ENCODE data around the gene CNIH2. TPM values are rescaled to one million over a fixed set of nuclear protein-coding genes. Genes with fewer than 3 reads are reported as not detected.

Gene CNIH2
- total and polyA plus RNA-seq, 2 donors (not counting 1 experiment from before 2014, with no cell fraction given), result 0.92 to 2.0 TPM

GRCh38 chr11:66294626-66295620, 16.9 kb downstream of the CNIH2 start:
- no peak overlapping the region for H3K27ac ChIP-seq (ENCODE audit: low read length in 2 of 2)
- H3K27me3 ChIP-seq (replicated peaks in 1 of 4; ENCODE audit: control extremely low read depth in 1 of 4, control insufficient read depth in 3 of 4, insufficient read depth in 4 of 4, low read length in 3 of 4), result peaks cover 2 to 33% (median 15%) of the 10 kb centered on the region in 4 experiments
- H2AFZ ChIP-seq (ENCODE audit: insufficient read depth, low read depth, low read length, poor library complexity, severe bottlenecking), result no peak overlapping the region
- 83% methylated on average over 119 of the region's 123 CpGs for WGBS (ENCODE audit: insufficient coverage)
- Mint-ChIP-seq H3K4me3 (no peak overlapping the region), H3K4me1 (peaks cover 15% of the 10 kb centered on the region), H3K9me3 (ENCODE audit: insufficient read depth) (no peaks in the 10 kb centered on the region), H3K27me3 (peaks cover 18% of the 10 kb centered on the region), H3K27ac (no peak overlapping the region)
- DNase-seq (peak; percentile 26), ATAC-seq (ENCODE audit: low read depth) (no peak)
- H3K4me1 ChIP-seq (ENCODE audit: control insufficient read depth in 2 of 2, insufficient read depth in 2 of 2, low read length in 2 of 2), result peaks cover 18 to 21% of the 10 kb centered on the region in 2 donors
- H3K9me3 ChIP-seq (ENCODE audit: control extremely low read depth in 1 of 3, control insufficient read depth in 2 of 3, insufficient read depth in 1 of 3, low read length in 2 of 3), result peaks cover 0 to 4% (median 0%) of the 10 kb centered on the region in 3 donors
- no peak overlapping the region for H3K4me2 ChIP-seq (replicated peaks; ENCODE audit: low read depth, low read length, poor library complexity, severe bottlenecking)
- no peak overlapping the region for H3K4me3 ChIP-seq (ENCODE audit: control extremely low read depth in 1 of 5, extremely low read depth in 1 of 5, insufficient read depth in 1 of 5, low read depth in 2 of 5, low read length in 4 of 5)
- no peaks in the 10 kb centered on the region for H4K20me1 ChIP-seq (ENCODE audit: control insufficient read depth, insufficient read depth, low read length, poor library complexity, severe bottlenecking)
- intact Hi-C loops (cut with micrococcal nuclease), result no loop called here
- CTCF ChIA-PET, result interaction anchor here (0.6 to 2.1 kb wide), 2 partner anchors 17 to 831 kb away, joined by 3 to 8 read pairs; no protein-coding TSS in a partner anchor
- POLR2A ChIA-PET, result no interaction called here
- no peaks in the 10 kb centered on the region for H3K36me3 ChIP-seq (replicated peaks in 1 of 2; ENCODE audit: control extremely low read depth in 1 of 2, control insufficient read depth in 1 of 2, extremely low read depth in 1 of 2, insufficient read depth in 2 of 2, low read length in 1 of 2)
- no peak for TF ChIP-seq CTCF (IDR thresholded peaks at IDR 0.05)
- no peaks in the 10 kb centered on the region for H3K79me2 ChIP-seq (ENCODE audit: control insufficient read depth, insufficient read depth, low read length)
- no peak overlapping the region for H3K9ac ChIP-seq (ENCODE audit: low read length)

GRCh38 chr11:66297610-66298009, 19.6 kb downstream of the CNIH2 start:
- 81% methylated on average over 7 of the region's 8 CpGs for WGBS (ENCODE audit: insufficient coverage)
- TF ChIP-seq EZH2 (IDR thresholded peaks at IDR 0.05; ENCODE audit: borderline replicate concordance, insufficient read depth, low read depth, low read length, poor library complexity, severe bottlenecking) (no peak), CTCF (IDR thresholded peaks at IDR 0.05) (no peak)
- Mint-ChIP-seq H3K4me1 (peaks cover 4% of the 10 kb centered on the region), H3K27me3 (peaks cover 19% of the 10 kb centered on the region), H3K4me3 (no peak overlapping the region), H3K9me3 (ENCODE audit: insufficient read depth) (no peaks in the 10 kb centered on the region), H3K27ac (no peak overlapping the region)
- H2AFZ ChIP-seq (ENCODE audit: insufficient read depth, low read depth, low read length, poor library complexity, severe bottlenecking), result no peak overlapping the region
- ATAC-seq (ENCODE audit: low read depth), result no peak
- ChIA-PET CTCF (interaction anchor here (1.1 kb wide), 1 partner anchor 14 kb away, joined by 8 read pairs; no protein-coding TSS in a partner anchor), POLR2A (no interaction called here)
- no peaks in the 10 kb centered on the region for H4K20me1 ChIP-seq (ENCODE audit: control insufficient read depth, insufficient read depth, low read length, poor library complexity, severe bottlenecking)
- no peak for DNase-seq
- no peak overlapping the region for H3K4me2 ChIP-seq (replicated peaks; ENCODE audit: low read depth, low read length, poor library complexity, severe bottlenecking)
- no peak overlapping the region for H3K4me3 ChIP-seq (ENCODE audit: control extremely low read depth in 1 of 5, extremely low read depth in 1 of 5, insufficient read depth in 1 of 5, low read depth in 2 of 5, low read length in 4 of 5)
- H3K4me1 ChIP-seq (ENCODE audit: control insufficient read depth in 2 of 2, insufficient read depth in 2 of 2, low read length in 2 of 2), result peaks cover 2 to 3% of the 10 kb centered on the region in 2 donors
- no peaks in the 10 kb centered on the region for H3K36me3 ChIP-seq (replicated peaks in 1 of 2; ENCODE audit: control extremely low read depth in 1 of 2, control insufficient read depth in 1 of 2, extremely low read depth in 1 of 2, insufficient read depth in 2 of 2, low read length in 1 of 2)
- peaks cover 0 to 13% (median 6%) of the 10 kb centered on the region in 4 experiments for H3K27me3 ChIP-seq (replicated peaks in 1 of 4; ENCODE audit: control extremely low read depth in 1 of 4, control insufficient read depth in 3 of 4, insufficient read depth in 4 of 4, low read length in 3 of 4)
- intact Hi-C loops (cut with micrococcal nuclease), result no loop called here
- no peak overlapping the region for H3K9ac ChIP-seq (ENCODE audit: low read length)
- peaks cover 0 to under 1% (median 0%) of the 10 kb centered on the region in 3 donors for H3K9me3 ChIP-seq (ENCODE audit: control extremely low read depth in 1 of 3, control insufficient read depth in 2 of 3, insufficient read depth in 1 of 3, low read length in 2 of 3)
- H3K27ac ChIP-seq (ENCODE audit: low read length in 2 of 2), result no peak overlapping the region
- H3K79me2 ChIP-seq (ENCODE audit: control insufficient read depth, insufficient read depth, low read length), result no peaks in the 10 kb centered on the region
